Measurements from ENCODE around the gene PPFIBP1.
A peak's percentile ranks its signal among the peaks of the same experiment; 100 is the strongest.

Gene PPFIBP1

DNA sequence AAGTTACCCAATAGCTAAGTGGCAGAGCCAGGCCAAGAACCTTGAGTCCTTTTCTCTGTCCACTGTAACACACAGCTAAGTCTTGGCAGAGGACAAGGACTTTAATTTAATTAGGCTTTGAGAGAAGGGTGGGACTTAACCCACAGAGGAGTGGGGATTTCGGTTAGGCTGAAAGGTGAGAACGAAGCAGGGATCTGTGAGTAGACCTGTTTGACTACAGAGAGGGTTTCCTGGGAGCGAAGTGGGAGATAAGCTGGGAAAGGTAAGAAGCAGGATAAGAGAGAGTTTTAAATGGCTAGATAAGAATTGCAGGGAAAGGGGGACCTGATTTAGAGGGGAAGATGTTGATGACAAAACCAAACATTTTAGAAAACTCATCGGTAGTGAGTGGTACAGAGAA, 2.0 kb upstream of the PPFIBP1 start:
- H3K27ac Mint-ChIP-seq, result no peak overlapping the region

DNA sequence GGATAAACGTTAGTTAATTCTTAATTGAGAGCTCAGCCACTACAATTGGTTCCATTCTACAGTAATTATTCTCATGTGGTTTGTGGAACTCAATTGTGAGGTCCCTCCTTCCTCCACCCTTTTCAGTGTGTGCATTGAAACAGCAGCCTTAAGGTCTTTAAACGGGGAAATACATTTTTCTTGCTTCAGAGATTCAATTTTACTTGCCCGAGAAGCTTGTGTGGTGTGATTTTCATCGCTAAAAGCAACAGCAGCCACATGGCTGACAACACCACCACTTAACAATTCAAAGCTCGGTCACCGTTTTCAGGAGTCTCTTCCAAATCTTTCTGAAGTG, 733 bp upstream of the PPFIBP1 start:
- Mint-ChIP-seq H3K27me3 (peaks cover 10% of the 10 kb centered on the region), H3K27ac (peak overlapping the region; percentile 85), H3K4me1 (peaks cover 10% of the 10 kb centered on the region), H3K4me3 (peak overlapping the region; percentile 95), H3K36me3 (no peaks in the 10 kb centered on the region), H3K9me3 (no peaks in the 10 kb centered on the region)
- ATAC-seq (ENCODE audit: low read depth) (peak; percentile 16), DNase-seq (ENCODE audit: low spot score in 2 of 2) (no peak)

More for the DNA sequence above, 2.0 kb upstream of the PPFIBP1 start:
- Mint-ChIP-seq H3K27me3 (peaks cover 11% of the 10 kb centered on the region), H3K4me3 (peak overlapping the region; percentile 6), H3K36me3 (no peaks in the 10 kb centered on the region), H3K9me3 (no peaks in the 10 kb centered on the region), H3K4me1 (peaks cover 10% of the 10 kb centered on the region)
- DNase-seq (ENCODE audit: low spot score in 2 of 2) (no peak), ATAC-seq (ENCODE audit: low read depth) (no peak)

DNA sequence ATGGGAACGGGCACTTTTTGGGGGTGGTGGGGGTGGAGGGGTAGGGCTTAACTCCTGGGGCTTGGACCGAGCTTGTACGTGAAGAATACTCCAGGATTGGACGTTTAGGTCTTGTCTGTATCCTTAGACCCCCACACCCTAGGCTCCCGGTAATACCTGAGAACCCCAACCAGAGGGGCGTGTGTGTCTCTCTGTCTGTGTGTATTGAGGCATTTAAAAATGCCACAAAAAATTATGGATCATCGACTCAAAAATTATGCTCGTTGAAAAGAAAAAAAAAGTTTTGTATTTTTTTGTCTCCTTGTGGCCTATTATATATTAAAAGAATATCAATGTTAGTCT, 459 bp downstream of the PPFIBP1 start:
- Mint-ChIP-seq H3K36me3 (no peaks in the 10 kb centered on the region), H3K9me3 (no peaks in the 10 kb centered on the region), H3K4me1 (peaks cover 10% of the 10 kb centered on the region), H3K4me3 (peak overlapping the region; percentile 95), H3K27me3 (peaks cover 7% of the 10 kb centered on the region), H3K27ac (no peak overlapping the region)
- no peak for ATAC-seq (ENCODE audit: low read depth)
- DNase-seq (ENCODE audit: low spot score in 2 of 2), result no peak

DNA sequence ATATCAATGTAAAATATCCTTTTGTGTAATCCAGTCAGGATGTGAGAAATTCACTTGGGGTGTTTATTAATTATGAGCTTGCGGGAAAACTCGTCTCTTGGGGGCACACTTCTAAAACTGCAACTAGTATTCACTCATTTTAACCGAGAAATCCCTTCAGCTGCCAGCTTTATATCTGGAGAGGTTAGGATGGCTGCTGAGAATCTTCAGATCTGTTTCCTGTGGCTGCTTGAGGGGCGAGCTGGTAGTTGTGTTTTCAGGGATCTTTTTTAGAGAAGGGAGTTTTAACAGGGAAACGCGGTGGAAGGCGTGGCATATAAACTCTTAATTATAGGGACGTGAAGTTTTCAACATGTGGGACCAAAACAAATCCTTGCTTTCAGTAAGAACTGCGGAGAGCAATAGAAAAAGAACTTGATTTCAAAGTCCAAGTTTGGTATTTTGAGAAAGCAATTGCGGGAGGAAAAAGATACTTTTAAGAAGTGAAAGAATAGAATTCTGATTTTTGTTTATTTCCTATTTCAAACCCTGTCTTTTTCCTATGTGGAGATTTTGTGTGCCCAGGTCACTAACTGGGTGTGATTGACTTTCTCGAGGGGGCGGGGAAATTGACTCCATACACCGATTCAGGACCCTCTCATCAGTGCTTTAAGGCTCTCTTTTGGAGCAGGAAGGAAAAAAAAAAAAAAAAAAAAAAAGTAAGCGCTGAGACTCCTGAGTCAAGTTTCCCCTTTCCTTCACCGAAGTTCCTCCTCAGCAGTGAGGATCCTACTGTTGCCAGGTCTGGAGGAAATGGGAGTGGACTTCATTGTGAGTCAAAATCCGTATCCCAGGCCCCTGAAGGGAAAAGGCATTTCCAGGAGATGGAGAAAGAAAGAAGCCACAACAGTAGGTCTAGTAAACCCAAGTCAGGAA, 1.1 kb downstream of the PPFIBP1 start:
- peak overlapping the region; percentile 59 for H3K4me3 Mint-ChIP-seq
- ATAC-seq (ENCODE audit: low read depth), result no peak
- no peaks in the 10 kb centered on the region for H3K36me3 Mint-ChIP-seq
- DNase-seq (ENCODE audit: low spot score in 2 of 2), result no peak
- peaks cover 5% of the 10 kb centered on the region for H3K27me3 Mint-ChIP-seq
- H3K27ac Mint-ChIP-seq, result no peak overlapping the region
- peaks cover 10% of the 10 kb centered on the region for H3K4me1 Mint-ChIP-seq
- no peaks in the 10 kb centered on the region for H3K9me3 Mint-ChIP-seq

DNA sequence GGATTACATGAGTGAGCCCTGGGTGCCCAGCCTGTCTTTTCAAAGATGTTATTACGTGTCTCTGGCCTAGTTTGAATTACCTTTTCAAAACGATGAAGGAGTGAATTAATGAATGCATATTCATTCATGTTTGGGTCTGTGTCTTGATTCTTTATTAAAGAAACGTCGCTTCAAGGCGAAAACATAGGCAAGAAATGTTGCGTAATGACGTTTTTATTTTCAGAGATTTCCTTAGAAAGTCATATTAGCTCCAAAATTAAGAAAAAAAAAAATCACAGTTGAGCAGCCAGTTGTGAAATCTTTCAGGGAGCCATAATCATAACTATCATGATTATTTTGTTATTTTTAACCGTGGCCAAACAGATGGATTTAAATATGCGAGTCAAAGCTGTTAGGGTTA, 3.5 kb downstream of the PPFIBP1 start:
- Mint-ChIP-seq H3K27ac (no peak overlapping the region), H3K27me3 (peaks cover 5% of the 10 kb centered on the region), H3K36me3 (no peaks in the 10 kb centered on the region), H3K4me3 (no peak overlapping the region), H3K9me3 (no peaks in the 10 kb centered on the region), H3K4me1 (peaks cover 10% of the 10 kb centered on the region)
- no peak for DNase-seq (ENCODE audit: low spot score in 2 of 2)
- no peak for ATAC-seq (ENCODE audit: low read depth)

DNA sequence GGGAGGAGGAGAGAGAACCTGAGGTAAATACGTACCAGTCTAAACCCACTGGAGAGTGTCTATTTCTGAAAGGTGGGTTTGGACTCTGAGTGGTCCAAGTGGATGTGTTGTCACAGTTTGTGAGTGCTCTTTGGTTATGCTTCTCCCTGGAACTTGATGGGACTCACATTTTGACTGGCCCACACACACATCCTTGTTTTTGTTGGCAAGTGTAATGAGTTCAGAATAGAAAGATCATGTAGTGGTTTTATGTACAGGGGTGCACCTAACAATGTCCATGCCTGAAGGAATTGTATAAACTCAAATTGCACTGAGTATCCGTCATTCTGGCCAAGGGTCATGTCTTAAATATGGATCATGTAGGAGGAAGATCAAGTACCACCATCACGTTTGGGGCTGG, 4.8 kb downstream of the PPFIBP1 start:
- Mint-ChIP-seq H3K4me3 (no peak overlapping the region), H3K4me1 (peaks cover 9% of the 10 kb centered on the region), H3K36me3 (no peaks in the 10 kb centered on the region)

DNA sequence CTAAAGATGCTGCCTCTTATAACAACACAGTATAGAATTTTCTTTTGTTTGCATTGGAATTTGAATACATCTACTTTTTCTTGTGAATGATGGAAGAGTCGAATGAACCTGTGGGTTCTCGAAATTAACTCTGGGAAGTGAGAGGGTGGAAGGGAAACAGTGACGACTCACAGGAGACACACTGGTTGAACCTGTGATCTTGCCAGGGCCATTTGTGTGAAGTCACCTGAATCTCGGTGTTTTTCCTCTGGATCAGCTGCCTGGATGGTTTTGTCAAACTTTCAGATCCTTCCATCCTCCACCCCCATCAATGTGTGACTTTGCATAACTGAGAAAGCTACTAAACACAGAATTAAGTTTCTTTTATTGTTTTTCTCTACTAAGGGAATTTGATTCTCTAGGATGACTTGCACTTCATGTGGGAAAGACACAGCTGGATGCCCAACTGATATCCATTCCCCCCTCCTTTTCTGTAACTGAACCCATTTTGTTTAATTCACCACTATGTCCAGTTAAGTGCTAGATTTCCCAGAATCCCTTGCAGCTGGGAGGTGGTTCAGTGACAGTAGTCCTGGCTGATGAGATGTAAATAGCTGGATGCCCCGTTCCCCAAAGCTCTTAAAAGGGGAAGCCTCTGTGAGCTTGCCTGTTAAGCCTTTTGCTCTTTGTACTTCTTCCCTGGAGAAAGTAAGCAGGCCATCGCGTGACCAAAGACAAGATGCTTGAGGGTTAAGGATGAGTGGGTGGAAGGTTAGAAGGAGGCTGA, 6.3 kb downstream of the PPFIBP1 start:
- Mint-ChIP-seq H3K4me1 (peaks cover 16% of the 10 kb centered on the region), H3K27ac (no peak overlapping the region), H3K27me3 (peaks cover 3% of the 10 kb centered on the region), H3K4me3 (no peak overlapping the region), H3K9me3 (no peaks in the 10 kb centered on the region), H3K36me3 (no peaks in the 10 kb centered on the region)
- DNase-seq (ENCODE audit: low spot score in 2 of 2), result no peak
- ATAC-seq (ENCODE audit: low read depth), result no peak

More for the DNA sequence above, 4.8 kb downstream of the PPFIBP1 start:
- Mint-ChIP-seq H3K27ac (no peak overlapping the region), H3K27me3 (peaks cover 5% of the 10 kb centered on the region), H3K9me3 (no peaks in the 10 kb centered on the region)
- DNase-seq (ENCODE audit: low spot score in 2 of 2) (no peak), ATAC-seq (ENCODE audit: low read depth) (no peak)

DNA sequence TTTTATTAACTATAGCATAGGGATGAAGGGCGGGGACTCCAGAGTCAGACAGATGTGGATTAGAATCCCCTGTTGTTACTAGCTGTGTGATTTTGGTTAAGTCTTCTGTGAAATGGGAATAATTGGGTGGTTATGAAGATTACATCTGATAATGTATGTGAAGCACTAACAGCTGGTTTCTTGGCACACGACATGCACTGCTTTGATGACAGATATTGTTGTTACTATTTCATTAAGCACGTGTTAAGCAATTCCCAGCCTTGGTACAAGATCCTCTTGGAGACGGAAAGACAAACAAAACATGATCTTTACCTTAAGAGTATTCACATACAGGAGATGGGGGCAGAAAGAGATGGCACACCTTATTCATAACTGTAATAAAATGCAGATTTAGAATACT, 7.9 kb downstream of the PPFIBP1 start:
- Mint-ChIP-seq H3K27ac (no peak overlapping the region), H3K4me1 (peaks cover 16% of the 10 kb centered on the region), H3K4me3 (no peak overlapping the region), H3K36me3 (no peaks in the 10 kb centered on the region), H3K27me3 (peaks cover 3% of the 10 kb centered on the region), H3K9me3 (no peaks in the 10 kb centered on the region)
- DNase-seq (ENCODE audit: low spot score in 2 of 2) (no peak), ATAC-seq (ENCODE audit: low read depth) (no peak)

DNA sequence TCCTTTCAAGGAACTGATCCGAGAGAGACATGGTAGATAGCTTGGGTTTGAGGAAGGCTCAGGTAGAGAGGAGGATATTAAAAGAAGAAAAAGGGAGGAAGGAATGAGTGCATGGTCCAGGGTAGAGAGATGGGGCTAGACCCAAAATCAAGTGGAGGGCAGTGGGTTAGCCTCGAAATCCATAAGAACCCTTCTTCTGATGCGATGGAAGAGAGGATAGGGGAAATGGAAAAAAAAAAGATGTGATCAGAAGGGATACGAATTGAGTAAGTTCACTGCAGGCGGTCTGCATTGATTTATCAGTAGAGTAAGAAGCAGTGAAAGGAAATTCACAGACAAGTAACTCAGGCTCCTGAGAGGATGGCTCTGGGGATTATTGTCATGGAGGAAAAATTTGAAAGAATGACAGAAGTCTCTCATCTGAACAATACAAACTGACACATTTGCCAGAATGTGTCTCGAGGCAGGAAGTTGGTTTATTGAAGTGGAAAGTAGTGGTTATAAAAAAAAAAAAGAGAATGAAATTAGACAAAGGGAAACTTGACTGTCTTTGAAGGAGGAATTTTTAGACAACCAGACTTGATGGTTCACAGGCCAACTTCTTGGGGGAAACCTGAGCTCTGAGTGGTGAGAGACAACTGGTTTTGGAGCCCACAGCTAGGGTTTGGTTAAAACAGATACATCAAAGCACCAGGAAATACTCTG, 10.2 kb downstream of the PPFIBP1 start:
- peak overlapping the region; percentile 55 for H3K4me3 Mint-ChIP-seq
- H3K9me3 Mint-ChIP-seq, result no peaks in the 10 kb centered on the region
- H3K27ac Mint-ChIP-seq, result peak overlapping the region; percentile 8
- no peaks in the 10 kb centered on the region for H3K36me3 Mint-ChIP-seq
- DNase-seq (ENCODE audit: low spot score in 2 of 2) (no peak), ATAC-seq (ENCODE audit: low read depth) (peak; percentile 53)
- peaks cover 3% of the 10 kb centered on the region for H3K27me3 Mint-ChIP-seq
- peaks cover 25% of the 10 kb centered on the region for H3K4me1 Mint-ChIP-seq

DNA sequence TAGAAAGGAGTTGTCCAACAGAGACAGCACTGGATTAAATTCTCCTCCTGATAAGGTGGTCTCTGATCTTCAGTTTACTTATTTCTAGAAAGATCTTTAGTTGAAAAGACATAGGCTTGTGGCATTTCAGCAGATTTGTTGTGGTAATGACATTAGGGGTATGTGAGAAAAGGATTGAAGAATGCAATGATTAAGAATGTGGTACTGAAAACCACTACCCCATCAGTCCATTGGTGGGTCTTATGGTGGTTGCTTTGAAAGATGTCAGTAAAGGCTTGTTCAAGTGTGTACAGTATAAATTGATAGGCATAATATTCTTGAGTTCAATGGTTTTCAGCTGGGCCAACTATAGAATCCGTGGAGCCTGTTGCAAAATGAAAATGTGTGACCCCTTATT, 10.8 kb downstream of the PPFIBP1 start:
- Mint-ChIP-seq H3K4me3 (no peak overlapping the region), H3K27me3 (peaks cover 3% of the 10 kb centered on the region), H3K27ac (no peak overlapping the region), H3K4me1 (peaks cover 25% of the 10 kb centered on the region), H3K9me3 (no peaks in the 10 kb centered on the region), H3K36me3 (no peaks in the 10 kb centered on the region)
- DNase-seq (ENCODE audit: low spot score in 2 of 2), result no peak
- ATAC-seq (ENCODE audit: low read depth), result no peak

DNA sequence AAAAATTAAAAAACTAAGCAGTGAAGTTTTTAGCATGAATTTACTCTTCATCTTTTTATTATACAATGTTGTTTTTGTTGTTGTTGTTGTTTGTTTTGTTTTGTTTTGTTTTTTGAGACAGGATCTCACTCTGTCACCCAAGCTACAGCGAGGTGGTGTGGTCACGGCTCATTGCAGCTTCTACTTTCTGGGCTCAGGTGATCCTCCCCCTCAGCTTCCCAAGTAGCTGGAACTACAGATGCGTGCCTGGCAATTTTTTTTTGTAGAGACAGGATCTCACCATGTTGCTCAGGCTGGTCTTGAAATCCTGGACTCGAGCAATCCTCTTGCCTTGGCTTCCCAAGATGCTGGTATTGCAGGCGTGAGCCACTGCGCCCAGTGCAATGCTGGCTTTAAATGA, 11.3 kb downstream of the PPFIBP1 start:
- no peak overlapping the region for H3K27ac Mint-ChIP-seq
- H3K27me3 Mint-ChIP-seq, result peaks cover 3% of the 10 kb centered on the region
- H3K9me3 Mint-ChIP-seq, result no peaks in the 10 kb centered on the region
- no peaks in the 10 kb centered on the region for H3K36me3 Mint-ChIP-seq
- peaks cover 25% of the 10 kb centered on the region for H3K4me1 Mint-ChIP-seq
- ATAC-seq (ENCODE audit: low read depth) (no peak), DNase-seq (ENCODE audit: low spot score in 2 of 2) (no peak)
- no peak overlapping the region for H3K4me3 Mint-ChIP-seq

DNA sequence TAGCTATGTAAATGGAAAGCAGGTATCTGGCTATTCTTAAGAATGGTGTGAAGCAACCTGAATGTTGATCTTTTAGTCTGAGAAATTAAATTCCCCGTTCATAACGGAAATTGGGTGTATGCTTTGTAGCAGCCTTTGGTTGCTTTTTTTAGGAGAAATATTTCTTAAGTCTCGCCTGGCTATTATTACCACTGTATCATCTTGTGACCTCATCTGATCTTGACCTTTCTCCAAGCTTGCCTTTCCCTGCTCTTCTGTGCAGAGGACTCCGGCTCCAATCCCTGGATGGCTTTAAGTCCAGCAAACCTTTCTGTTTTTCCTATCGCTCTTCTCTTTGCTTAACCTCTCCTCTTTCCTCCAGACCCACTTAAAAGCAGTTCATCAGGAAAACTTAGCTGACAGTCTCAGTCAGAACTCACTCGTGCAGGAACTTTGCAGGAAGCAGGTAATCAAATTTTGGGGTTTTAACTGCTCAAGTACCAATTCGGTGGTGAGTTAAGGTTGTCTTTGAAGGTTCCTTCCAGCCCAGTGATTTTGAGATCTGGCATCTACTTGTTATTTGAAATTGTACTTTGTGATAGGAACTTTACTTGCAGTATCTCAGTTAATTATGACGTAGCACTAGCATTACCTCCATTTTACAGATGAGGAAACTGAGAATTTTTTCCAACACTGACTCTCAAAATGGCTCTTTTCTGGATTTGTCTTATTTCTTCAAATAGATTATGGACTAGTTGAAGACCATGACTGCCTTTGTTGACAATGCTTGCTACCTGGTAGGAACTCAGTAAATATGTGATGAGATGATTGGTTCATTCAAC, 14.1 kb downstream of the PPFIBP1 start:
- Mint-ChIP-seq H3K4me1 (peaks cover 25% of the 10 kb centered on the region), H3K4me3 (no peak overlapping the region), H3K36me3 (no peaks in the 10 kb centered on the region), H3K27ac (peak overlapping the region; percentile 4), H3K27me3 (peaks cover 4% of the 10 kb centered on the region), H3K9me3 (no peaks in the 10 kb centered on the region)
- DNase-seq (ENCODE audit: low spot score in 2 of 2), result no peak
- ATAC-seq (ENCODE audit: low read depth), result no peak

DNA sequence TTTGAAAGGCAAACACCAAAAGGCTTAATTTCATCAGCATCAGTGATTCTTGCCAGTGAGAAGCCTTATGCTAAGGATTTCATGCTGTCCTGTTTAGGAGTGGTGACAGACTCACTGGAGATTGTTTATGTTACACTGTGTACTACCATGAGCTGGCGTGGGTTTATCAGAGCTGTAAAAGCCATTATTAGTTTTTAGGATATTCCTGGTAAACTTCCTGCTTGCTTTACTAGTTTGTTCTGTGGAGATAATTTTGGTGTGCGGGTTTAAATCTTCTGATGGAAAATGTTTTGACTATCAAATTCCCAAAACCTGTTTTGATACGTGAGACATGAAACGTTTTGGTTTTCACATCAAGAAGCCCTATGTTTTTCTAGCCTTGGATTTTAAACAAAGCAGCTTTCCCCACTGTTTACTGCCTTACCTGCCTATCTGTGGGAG, 15.2 kb downstream of the PPFIBP1 start:
- H3K9me3 Mint-ChIP-seq, result no peaks in the 10 kb centered on the region
- H3K27me3 Mint-ChIP-seq, result peaks cover 5% of the 10 kb centered on the region
- no peak overlapping the region for H3K27ac Mint-ChIP-seq
- ATAC-seq (ENCODE audit: low read depth), result no peak
- no peaks in the 10 kb centered on the region for H3K36me3 Mint-ChIP-seq
- peaks cover 17% of the 10 kb centered on the region for H3K4me1 Mint-ChIP-seq
- H3K4me3 Mint-ChIP-seq, result no peak overlapping the region
- DNase-seq (ENCODE audit: low spot score in 2 of 2), result no peak
